CD4-positive, alpha-beta T cell treated with Interleukin-12 subunit alpha and Interleukin-12 subunit beta, for 1 hour (primary cell): ENCODE measurements around the gene SLC2A13.

Source experiments
- DNase-seq: peaks from one replicate; pipeline ENCODE4 v3.0.0-alpha.2; 2020

Gene SLC2A13

GRCh38 chr12:40105515-40106201, at the start of gene SLC2A13:
TSS of gene SLC2A13 (minus strand) at chr12:40106081. CDS start at chr12:40105808, 273 bp downstream.
- DNase-seq: peak; percentile 84

- no peak for DNase-seq
These were observed 48.5 kb upstream of the SLC2A13 start for GRCh38 chr12:40154381-40154780.

- no peak for DNase-seq
These were observed 47.6 kb upstream of the SLC2A13 start for GRCh38 chr12:40153432-40153831.

GRCh38 chr12:40152783-40153383, 47.0 kb upstream of the SLC2A13 start:
- DNase-seq: peak; percentile 53

GRCh38 chr12:40149673-40150260, 43.9 kb upstream of the SLC2A13 start:
- no peak for DNase-seq

- no peak for DNase-seq
These were observed 41.2 kb upstream of the SLC2A13 start for GRCh38 chr12:40146800-40147797.

- no peak for DNase-seq
These were observed 40.0 kb upstream of the SLC2A13 start for GRCh38 chr12:40145896-40146295.

- no peak for DNase-seq
These were observed 38.1 kb upstream of the SLC2A13 start for GRCh38 chr12:40144023-40144422.

DNA sequence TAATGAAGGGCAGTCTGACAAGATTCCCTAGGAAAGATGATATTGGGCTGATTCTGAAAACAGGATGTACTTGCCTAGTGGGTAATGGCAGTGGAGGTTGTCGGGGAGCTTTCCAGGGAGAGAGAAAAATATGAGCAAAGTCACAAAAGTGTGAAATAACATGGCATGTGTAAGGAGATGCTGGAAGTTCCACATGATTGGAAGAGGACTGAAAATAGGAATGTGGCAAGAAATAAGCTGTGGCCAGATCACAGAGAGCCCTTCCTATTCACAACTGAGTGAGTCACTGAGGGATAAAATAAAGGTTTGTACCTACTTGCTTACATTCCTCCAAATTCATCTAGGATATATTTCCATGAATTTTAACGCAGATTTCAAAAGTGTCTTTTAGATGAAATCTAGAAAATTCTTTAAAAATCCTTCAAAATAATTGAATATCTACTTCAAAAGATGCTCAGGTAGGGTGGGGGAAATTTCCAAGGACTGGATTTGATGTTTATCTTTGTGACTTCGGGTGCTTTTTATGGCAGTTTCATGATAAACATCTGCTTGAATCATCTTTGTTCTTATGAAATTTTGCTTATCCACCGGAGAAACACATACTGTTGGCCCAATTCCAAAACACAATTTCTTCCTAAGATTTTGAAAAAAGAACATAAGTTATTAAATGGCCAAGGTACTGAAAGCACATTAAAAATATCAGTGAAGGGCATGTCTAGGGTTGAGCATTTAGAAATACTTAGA, 36.3 kb upstream of the SLC2A13 start:
- DNase-seq: no peak

- DNase-seq: no peak
These were observed 32.6 kb upstream of the SLC2A13 start for GRCh38 chr12:40138526-40138925.

GRCh38 chr12:40137252-40137651, 31.4 kb upstream of the SLC2A13 start:
- DNase-seq: peak; percentile 40

GRCh38 chr12:40127408-40127807, 21.5 kb upstream of the SLC2A13 start:
- no peak for DNase-seq

DNA sequence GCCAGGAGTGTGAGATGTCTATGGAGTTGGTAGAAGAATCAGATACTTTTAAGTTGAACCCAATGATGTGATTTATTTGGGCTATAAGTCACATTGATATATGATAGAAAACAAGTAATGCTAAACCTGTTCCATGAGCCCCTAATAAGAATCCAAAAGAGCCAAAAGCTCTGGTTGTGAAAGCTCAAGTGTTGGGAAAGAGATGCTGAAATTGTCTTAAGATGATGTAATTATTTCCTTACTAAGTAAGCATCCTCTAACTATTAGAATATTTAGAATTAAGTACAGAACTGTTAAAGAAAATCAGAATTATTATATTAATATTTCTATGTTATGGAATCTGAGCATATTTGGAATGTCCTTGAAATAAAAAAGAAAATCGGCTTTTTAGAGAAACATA, 17.6 kb upstream of the SLC2A13 start:
- DNase-seq: no peak

DNA sequence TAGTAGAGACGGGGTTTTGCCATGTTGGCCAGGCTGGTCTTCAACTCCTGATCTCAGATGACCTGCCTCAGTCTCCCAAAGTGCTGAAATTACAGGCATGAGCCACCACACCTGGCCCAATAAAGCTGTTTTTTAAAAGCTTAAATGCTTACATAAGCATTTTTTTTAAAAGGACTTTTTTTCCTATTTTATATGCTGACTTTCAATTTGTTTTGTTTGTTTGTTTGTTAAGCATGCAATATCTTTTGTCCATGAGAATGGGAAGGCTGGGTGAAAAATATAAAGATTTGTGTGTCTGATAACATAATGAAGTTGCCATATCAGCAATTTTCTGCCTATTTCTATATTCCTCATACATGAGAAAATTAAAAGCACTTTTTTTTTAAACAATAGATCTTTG, 17.0 kb upstream of the SLC2A13 start:
- DNase-seq: no peak

GRCh38 chr12:40117818-40118217, 11.9 kb upstream of the SLC2A13 start:
- no peak for DNase-seq

- no peak for DNase-seq
These were observed 4.7 kb upstream of the SLC2A13 start for GRCh38 chr12:40110586-40110985.

DNA sequence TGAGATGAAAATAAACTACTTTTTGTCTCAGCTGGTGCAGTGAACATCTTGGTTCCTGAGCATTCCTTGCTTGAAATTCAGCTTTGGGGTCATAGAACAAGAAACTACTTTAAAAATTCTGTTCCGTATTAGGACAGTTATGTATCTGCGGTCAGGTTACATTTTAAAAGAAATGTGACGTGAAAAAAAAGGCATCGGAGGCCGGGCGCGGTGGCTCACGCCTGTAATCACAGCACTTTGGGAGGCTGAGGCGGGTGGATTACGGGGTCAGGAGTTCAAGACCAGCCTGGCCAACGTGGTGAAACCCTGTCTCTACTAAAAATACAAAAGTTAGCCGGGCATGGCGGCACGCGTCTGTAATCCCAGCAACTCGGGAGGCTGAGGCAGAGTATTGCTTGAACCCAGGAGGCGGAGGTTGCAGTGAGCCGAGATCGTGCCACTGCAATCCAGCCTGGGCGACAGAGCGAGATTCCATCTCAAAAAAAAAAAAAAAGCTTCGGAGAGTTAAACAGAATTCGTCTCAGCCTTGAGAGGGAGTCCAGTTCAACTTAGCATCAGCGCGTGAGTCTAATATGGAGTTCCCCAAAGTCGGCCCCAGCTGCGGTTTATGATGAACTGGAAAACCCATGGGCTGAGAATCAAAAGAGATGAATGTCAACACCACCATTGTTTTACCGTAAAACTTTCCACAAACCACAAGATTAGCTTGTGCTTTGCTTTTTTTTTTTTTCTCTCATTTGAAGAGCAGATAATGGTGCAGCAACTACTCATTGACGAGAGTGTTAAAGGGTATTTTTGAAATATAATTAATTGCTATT, 2.1 kb upstream of the SLC2A13 start:
- DNase-seq: peak; percentile 24

DNA sequence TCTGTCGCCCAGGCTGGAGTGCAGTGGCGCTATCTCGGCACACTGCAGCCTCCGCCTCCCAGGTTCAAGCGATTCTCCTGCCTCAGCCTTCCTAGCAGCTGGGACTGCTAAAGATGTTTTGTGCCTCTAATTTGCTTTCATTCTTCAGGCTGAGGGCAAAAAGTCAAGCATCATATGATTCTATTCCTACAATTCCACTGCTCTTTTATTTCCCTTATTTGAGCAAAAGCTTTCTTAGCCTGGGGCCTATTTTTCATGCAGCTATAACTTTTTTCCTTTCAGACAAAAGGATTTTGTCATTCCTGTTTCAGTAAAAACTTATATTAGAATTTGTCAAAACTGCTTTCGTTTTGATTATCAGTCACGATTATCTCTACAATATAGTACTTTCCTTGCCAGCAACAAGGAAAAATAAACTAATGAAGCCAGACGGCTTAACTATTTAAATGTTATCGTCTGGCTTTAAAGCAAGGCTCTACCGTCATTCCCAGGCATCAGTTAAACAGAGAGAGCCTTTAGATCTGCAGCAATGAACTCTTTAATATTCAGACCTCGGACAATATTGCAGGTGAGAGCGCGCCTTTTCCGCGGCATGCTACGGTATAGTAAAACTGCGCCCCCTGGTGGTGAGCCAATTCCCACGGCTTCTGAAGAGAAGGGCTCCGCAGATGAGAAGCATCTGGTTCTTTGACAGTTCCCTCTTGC, 1.4 kb upstream of the SLC2A13 start:
- DNase-seq: peak; percentile 87

- no peak for DNase-seq
These were observed 774 bp upstream of the SLC2A13 start for GRCh38 chr12:40106655-40107054.

- no peak for DNase-seq
These were observed 287 bp upstream of the SLC2A13 start for GRCh38 chr12:40106202-40106533.

DNA sequence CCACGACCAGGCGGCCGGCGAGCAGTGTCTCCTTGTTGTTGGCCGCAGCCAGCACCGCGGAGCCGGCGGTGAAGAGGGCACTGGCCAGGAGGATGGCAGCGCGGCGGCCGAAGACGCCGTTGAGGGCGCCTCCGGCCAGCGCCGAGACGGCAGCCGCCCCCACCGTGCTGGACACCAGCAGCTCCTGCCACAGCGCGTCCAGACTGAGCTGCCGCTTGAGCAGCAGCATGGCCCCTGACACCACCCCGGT, 691 bp downstream of the SLC2A13 start:
- no peak for DNase-seq
